Esophagus squamous epithelium (tissue), 5 donors: ENCODE measurements around the gene UBE2QL1. TPM values are rescaled to one million over a fixed set of nuclear protein-coding genes. Genes with fewer than 3 reads are reported as not detected.

Source experiments
- DNase-seq: peaks from one replicate; lab custom pipeline; 2025; lab: John Stamatoyannopoulos, UW
- H3K27ac ChIP-seq, 4 donors: fragments of 200-600 bp; sonication (generic); one replicate each; pipeline ENCODE4 v1.5.1; 2016 to 2019; ENCODE audit warnings: mild to moderate bottlenecking in 1 of 4
- H3K27me3 ChIP-seq, 4 donors: fragments of 200-600 bp; sonication (generic); 1 replicate in 3 of 4; 2 replicates in 1 of 4; pipeline versions ENCODE4 v1.5.1 to v1.6.0; 2017 to 2021; ENCODE audit warnings: antibody characterized with exemption in 1 of 4
- H3K36me3 ChIP-seq, 3 donors: fragments of 200-600 bp; sonication (generic); one replicate each; pipeline ENCODE4 v1.5.1; 2016 to 2019
- H3K4me1 ChIP-seq, 3 donors: fragments of 200-600 bp; sonication (generic); one replicate each; pipeline ENCODE4 v1.5.1; 2017 to 2019
- H3K4me3 ChIP-seq, 4 donors: fragments of 200-600 bp; sonication (generic); 1 replicate in 3 of 4; 2 replicates in 1 of 4; pipeline ENCODE4 v1.5.1; 2016 to 2019; ENCODE audit warnings: mild to moderate bottlenecking in 2 of 4, moderate library complexity in 1 of 4
- H3K9me3 ChIP-seq, 3 donors: fragments of 200-600 bp; sonication (generic); one replicate each; pipeline ENCODE4 v1.5.1; 2016 to 2019
- CTCF ChIP-seq, 6 experiments: fragments of 450-650 bp in 4 of 6; fragments of 200-600 bp in 2 of 6; sonication (generic) in 2 of 6; IDR thresholded peaks; one replicate each; pipeline ENCODE4 v1.5.1; 2016 to 2019; ENCODE audit warnings: antibody characterized with exemption in 6 of 6, mild to moderate bottlenecking in 4 of 6, moderate library complexity in 4 of 6
- POLR2A ChIP-seq, 4 donors: fragments of 450-650 bp; IDR thresholded peaks; one replicate each; pipeline ENCODE4 v1.6.1; 2017; ENCODE audit warnings: antibody characterized with exemption in 4 of 4, mild to moderate bottlenecking in 4 of 4, moderate library complexity in 3 of 4
- WGBS, 2 donors: methylation state at CpG; one replicate each; pipeline ENCODE4 v1.1.5; 2018; 5-methylcytosine and 5-hydroxymethylcytosine counted together
- intact Hi-C: fragments of 100-400 bp; cut with DNase I; formaldehyde crosslinking; loops from one replicate; pipeline ENCODE4 v1.15.0; 2022
- total RNA-seq, 4 donors: library from RNA; depleted of rRNA; stranded (reverse); fragments of >200 nt; gene quantifications; one replicate each; pipeline ENCODE4 v1.1.0, GENCODE V29; 2016
- donor health status: DM: yes; HTN: yes; CAD: no.

The UBE2QL1 gene
- total RNA-seq, 4 donors from 2014 or later: 0.27 to 1.5 (median 0.33) TPM

DNA sequence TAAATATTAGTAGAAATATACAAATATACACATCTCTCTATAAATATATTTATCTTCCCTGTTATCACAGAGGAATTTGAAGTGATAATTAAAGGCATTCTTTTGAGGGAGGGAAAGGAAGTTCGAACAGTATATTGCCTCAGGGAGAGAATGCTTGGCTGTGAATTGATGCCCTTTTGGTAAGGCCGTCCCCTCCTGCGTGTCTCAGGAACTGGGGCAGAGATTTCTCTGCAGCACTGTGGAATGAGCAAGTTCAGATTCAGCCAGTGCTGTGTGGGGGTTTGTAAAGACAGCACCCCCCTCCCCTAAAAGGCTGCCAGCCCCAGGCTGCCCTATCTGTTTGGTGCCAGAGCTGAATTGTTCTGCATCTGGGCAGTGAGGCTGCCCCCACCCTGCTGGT is 42.0 kb downstream of the UBE2QL1 start:
- no peaks in the 10 kb centered on the region for H3K9me3 ChIP-seq
- no peak overlapping the region for H3K4me3 ChIP-seq
- intact Hi-C loops: no loop called here
- H3K36me3 ChIP-seq: peaks cover 0 to 2% (median 0%) of the 10 kb centered on the region in 3 donors
- WGBS, 2 donors: 10 to 39% methylated on average over 3 of the region's 3 CpGs
- DNase-seq: no peak
- H3K27me3 ChIP-seq: peaks cover 0 to 17% (median 0%) of the 10 kb centered on the region in 4 donors
- no peak overlapping the region for H3K27ac ChIP-seq
- H3K4me1 ChIP-seq: no peaks in the 10 kb centered on the region
- TF ChIP-seq POLR2A (IDR thresholded peaks at IDR 0.05) (no peak), CTCF (IDR thresholded peaks at IDR 0.05) (no peak)

- H3K4me3 ChIP-seq: no peak overlapping the region
- peaks cover 0 to 2% (median 0%) of the 10 kb centered on the region in 3 donors for H3K36me3 ChIP-seq
- peaks cover 0 to 16% (median 0%) of the 10 kb centered on the region in 4 donors for H3K27me3 ChIP-seq
- no peaks in the 10 kb centered on the region for H3K4me1 ChIP-seq
- no peaks in the 10 kb centered on the region for H3K9me3 ChIP-seq
- no peak overlapping the region for H3K27ac ChIP-seq
- 83 to 84% methylated on average over 31 to 32 of the region's 32 CpGs for WGBS, 2 donors
- intact Hi-C loops: no loop called here
- no peak for DNase-seq
- TF ChIP-seq POLR2A (IDR thresholded peaks at IDR 0.05): no peak
- TF ChIP-seq CTCF (IDR thresholded peaks at IDR 0.05): no peak
Observed at GRCh38 chr5:6491196-6491918, 42.7 kb downstream of the UBE2QL1 start.

DNA sequence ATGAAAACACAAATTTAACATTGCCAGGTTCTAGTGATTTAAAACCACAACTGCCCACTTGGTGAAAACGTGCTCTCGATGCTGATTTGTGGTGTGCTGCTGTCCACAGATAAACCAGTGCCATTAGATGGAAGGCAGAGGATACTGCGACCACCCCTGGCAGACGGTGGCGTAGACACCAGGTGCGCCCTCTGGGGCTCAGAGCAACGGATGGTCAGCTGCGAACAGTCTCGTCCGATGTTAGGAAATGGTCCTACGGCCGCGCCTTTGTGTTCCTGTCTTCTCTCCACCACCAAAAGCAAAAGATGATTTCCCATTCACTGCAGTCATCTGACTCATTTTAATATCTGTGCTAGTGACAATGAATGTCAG is 43.2 kb downstream of the UBE2QL1 start:
- H3K27me3 ChIP-seq: peaks cover 0 to 11% (median 0%) of the 10 kb centered on the region in 4 donors
- H3K27ac ChIP-seq: no peak overlapping the region
- TF ChIP-seq POLR2A (IDR thresholded peaks at IDR 0.05): no peak
- TF ChIP-seq CTCF (IDR thresholded peaks at IDR 0.05): no peak
- no peak for DNase-seq
- no peaks in the 10 kb centered on the region for H3K4me1 ChIP-seq
- WGBS, 2 donors: 85 to 91% methylated on average over 13 of the region's 13 CpGs
- no peak overlapping the region for H3K4me3 ChIP-seq
- H3K36me3 ChIP-seq: peaks cover 0 to 2% (median 0%) of the 10 kb centered on the region in 3 donors
- no peaks in the 10 kb centered on the region for H3K9me3 ChIP-seq
- intact Hi-C loops: no loop called here

DNA sequence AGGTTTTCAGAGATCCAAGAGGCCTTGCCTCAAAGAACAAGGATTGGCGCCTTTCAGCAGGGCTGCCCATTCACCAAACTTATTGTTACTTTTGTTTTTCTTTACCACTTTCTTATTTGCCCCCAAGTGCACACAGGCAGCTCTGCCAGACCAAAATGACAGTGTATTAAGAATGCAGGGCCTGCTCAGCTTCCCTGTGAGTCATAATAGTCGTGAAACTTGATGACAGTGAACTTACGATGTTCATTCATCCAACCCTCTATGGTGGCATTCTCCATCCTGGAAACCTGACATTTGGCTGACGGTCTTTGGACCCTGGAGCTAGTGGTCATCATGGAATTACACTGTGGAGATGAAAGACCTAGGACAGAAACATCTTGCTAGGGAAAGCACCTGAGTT is 44.3 kb downstream of the UBE2QL1 start:
- Histone ChIP-seq H3K27me3 (peaks cover 0 to 10% (median 0%) of the 10 kb centered on the region in 4 donors), H3K9me3 (no peaks in the 10 kb centered on the region), H3K36me3 (peaks cover 0 to 2% (median 0%) of the 10 kb centered on the region in 3 donors), H3K4me1 (no peaks in the 10 kb centered on the region), H3K4me3 (no peak overlapping the region), H3K27ac (no peak overlapping the region)
- no peak for TF ChIP-seq CTCF (IDR thresholded peaks at IDR 0.05)
- no peak for TF ChIP-seq POLR2A (IDR thresholded peaks at IDR 0.05)
- intact Hi-C loops: no loop called here
- WGBS, 2 donors: 66 to 72% methylated on average over 4 of the region's 4 CpGs
- no peak for DNase-seq

DNA sequence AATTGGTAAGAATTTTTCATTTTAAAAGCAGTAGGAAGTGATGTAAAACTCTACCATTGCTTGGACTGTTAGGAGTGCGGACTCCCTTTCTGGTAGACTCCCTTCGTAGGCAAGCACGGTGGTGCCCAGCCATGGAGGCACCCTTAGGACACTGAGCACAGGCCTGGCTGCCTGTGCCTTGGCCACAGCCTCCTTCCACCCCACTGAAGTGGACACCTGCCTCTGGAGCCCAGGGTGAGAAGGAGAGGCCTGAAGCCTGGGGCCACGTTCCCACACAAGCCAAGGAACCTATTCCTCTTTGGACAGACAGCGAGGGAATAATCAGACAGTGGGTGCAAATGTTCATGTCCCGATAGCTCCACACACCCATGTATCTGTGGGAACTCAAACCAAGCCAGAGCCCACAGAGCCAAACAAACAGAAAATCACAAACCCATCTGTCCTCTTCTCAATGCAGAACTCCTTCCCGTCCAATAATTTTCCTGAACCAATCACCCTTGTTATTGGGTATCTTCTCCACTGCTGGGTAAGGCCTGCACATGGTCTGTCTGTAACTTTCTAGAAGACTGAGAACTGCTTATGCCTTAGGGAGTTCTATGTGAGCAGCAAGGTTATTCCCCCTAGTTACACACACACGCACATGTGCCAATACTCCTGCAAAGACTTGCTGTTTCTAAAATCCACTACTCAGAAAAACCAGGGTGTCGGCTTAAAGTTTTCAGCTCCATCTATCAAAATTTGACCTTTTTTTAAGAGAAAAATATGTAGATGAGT is 45.2 kb downstream of the UBE2QL1 start:
- H3K27me3 ChIP-seq: peaks cover 0 to 10% (median 0%) of the 10 kb centered on the region in 4 donors
- H3K27ac ChIP-seq: no peak overlapping the region
- DNase-seq: no peak
- no peaks in the 10 kb centered on the region for H3K9me3 ChIP-seq
- 75 to 79% methylated on average over 5 of the region's 9 CpGs for WGBS, 2 donors
- peaks cover 0 to 2% (median 0%) of the 10 kb centered on the region in 3 donors for H3K36me3 ChIP-seq
- no peak overlapping the region for H3K4me3 ChIP-seq
- no peaks in the 10 kb centered on the region for H3K4me1 ChIP-seq
- intact Hi-C loops: no loop called here
- TF ChIP-seq CTCF (IDR thresholded peaks at IDR 0.05): no peak
- TF ChIP-seq POLR2A (IDR thresholded peaks at IDR 0.05): no peak
